ENCODE data around the gene FNBP1. TPM values are rescaled to one million over a fixed set of nuclear protein-coding genes. Genes with fewer than 3 reads are reported as not detected.

The FNBP1 gene
- total and polyA plus RNA-seq, 10 of the 15 experiments (the other 5 are each of a cell fraction or from before 2014, with no cell fraction given), result 64.5 to 353 (median 179) TPM

DNA sequence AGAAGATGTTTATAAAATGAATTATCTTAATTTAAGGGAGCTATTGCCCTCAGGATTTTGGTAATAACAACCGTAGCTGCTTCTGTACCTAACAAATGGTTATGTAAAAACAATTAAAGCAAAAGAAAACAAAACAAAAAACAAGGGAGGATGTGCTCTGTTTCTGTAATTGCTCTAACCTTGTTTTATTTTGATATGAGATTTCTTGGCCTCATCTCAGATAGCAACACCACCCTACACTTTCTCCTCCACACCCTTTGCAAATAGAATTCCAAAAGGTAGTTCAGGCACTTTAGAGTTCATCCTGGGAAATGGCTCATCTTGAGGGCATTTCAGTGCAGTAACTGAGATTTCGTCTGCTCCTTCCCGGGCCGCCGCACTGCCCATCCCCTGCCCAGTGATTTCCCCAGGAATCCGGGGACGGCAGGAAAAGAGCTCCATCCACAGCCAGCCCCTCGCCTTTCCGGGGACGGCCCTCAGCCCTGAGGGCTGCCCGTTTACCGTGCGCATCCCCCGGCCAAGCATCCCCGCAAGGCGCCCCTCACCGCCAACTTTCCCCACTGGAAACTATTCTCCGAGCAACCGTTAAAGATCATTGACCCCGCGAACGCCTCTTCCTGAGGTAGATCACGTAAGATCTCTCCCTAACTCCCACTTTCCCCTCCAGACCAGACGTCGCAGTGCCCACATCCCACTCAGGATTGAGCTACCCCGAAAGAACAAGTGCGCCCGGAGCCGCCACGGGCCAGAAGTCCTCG, 1.2 kb downstream of the FNBP1 start:
- Histone ChIP-seq H3K9me3 (replicated peaks; ENCODE audit: control insufficient read depth, insufficient read depth, low read length) (no peaks in the 10 kb centered on the region), H3K9ac (ENCODE audit: control insufficient read depth, insufficient read depth, low read length) (peak overlapping the region; percentile 100), H3K4me2 (ENCODE audit: control insufficient read depth, insufficient read depth) (0 out of 2 replicates have a peak overlapping the region, but pooled peaks have one; percentile 17), H3K4me3 (peak overlapping the region; percentile 95), H3K79me2 (ENCODE audit: control insufficient read depth, insufficient read depth, low read length) (peaks cover 92% of the 10 kb centered on the region), H2AFZ (ENCODE audit: control insufficient read depth, low read depth, low read length) (no peak overlapping the region), H3K36me3 (ENCODE audit: control insufficient read depth in 2 of 2, insufficient read depth in 2 of 2, low read length in 1 of 2) (no peaks in the 10 kb centered on the region), H3K27me3 (replicated peaks in 1 of 2; ENCODE audit: control insufficient read depth in 2 of 2, insufficient read depth in 2 of 2, low read length in 1 of 2) (no peaks in the 10 kb centered on the region), H3K27ac (ENCODE audit: control insufficient read depth, insufficient read depth) (peak overlapping the region; percentile 83), H4K20me1 (ENCODE audit: control insufficient read depth, insufficient read depth) (no peaks in the 10 kb centered on the region), H3K4me1 (ENCODE audit: control insufficient read depth, insufficient read depth, low read length) (peaks cover 24% of the 10 kb centered on the region)
- ATAC-seq (no peak), FAIRE-seq (no peak), DNase-seq (ENCODE audit: low read depth, low spot score) (no peak)
- TSS peak; percentile 44 for BruUV-seq (replicated peaks)
- SMC1A ChIA-PET (ENCODE audit: uncharacterized antibody, unreplicated experiment), result interaction anchor here (0.6 to 28.7 kb wide), 12 partner anchors 10 to 155 kb away, joined by 3 to 763 read pairs (median 4); no protein-coding TSS in a partner anchor
- intact Hi-C loops (cut with micrococcal nuclease; ENCODE audit: unreplicated experiment), result no loop called here
- in situ Hi-C loops (cut with MboI), result loop anchor here (5.0 to 25.0 kb wide), 2 partner anchors 155 to 1670 kb away; no protein-coding TSS in a partner anchor
- POLR2A ChIA-PET, result interaction anchor here (1.2 to 12.8 kb wide), 7 partner anchors 9 to 155 kb away, joined by 3 to 247 read pairs (median 5); no protein-coding TSS in a partner anchor
- under 1% methylated on average over 31 of the region's 31 CpGs for WGBS (ENCODE audit: insufficient coverage, insufficient replicate concordance, low lambda C conversion rate, missing lambda C conversion rate)
- RAD21 ChIA-PET (ENCODE audit: unreplicated experiment), result interaction anchor here (0.8 to 13.2 kb wide), 9 partner anchors 16 to 155 kb away, joined by 3 to 254 read pairs (median 23); no protein-coding TSS in a partner anchor
- CTCF ChIA-PET, result interaction anchor here (0.9 to 1.9 kb wide), 3 partner anchors 10 to 156 kb away, joined by 3 to 7 read pairs (median 4); no protein-coding TSS in a partner anchor
- TF ChIP-seq ZNF274 (IDR thresholded peaks at IDR 0.05; ENCODE audit: insufficient read depth, insufficient read length) (no peak), EED (IDR thresholded peaks at IDR 0.05; ENCODE audit: low read depth) (0 out of 2 replicates have a peak, but pooled peaks have one; percentile 21), POLR2AphosphoS2 (IDR thresholded peaks at IDR 0.05; ENCODE audit: low read depth, low read length) (0 out of 2 replicates have a peak, but pooled peaks have one; percentile 20), IKZF2 (IDR thresholded peaks at IDR 0.05) (no peak), SMAD1 (IDR thresholded peaks at IDR 0.05; ENCODE audit: low read depth, partially characterized antibody) (no peak), NFYA (IDR thresholded peaks at IDR 0.05; ENCODE audit: borderline replicate concordance, low read depth, low read length) (no peak), NBN (IDR thresholded peaks at IDR 0.05) (peak; percentile 29; the same call in 1 of the 2 replicates), ZNF622 (IDR thresholded peaks at IDR 0.05) (no peak), POLR2A (IDR thresholded peaks at IDR 0.05; ENCODE audit: low read depth, low read length) (peak; percentile 35; the same call in 1 of the 2 replicates), POLR2AphosphoS5 (IDR thresholded peaks at IDR 0.05; ENCODE audit: low read length) (peak; percentile 74), CBX3 (IDR thresholded peaks at IDR 0.05; ENCODE audit: borderline replicate concordance, low read depth) (no peak), KDM1A (IDR thresholded peaks at IDR 0.05; ENCODE audit: borderline replicate concordance) (no peak), HDAC6 (IDR thresholded peaks at IDR 0.05; ENCODE audit: unreplicated experiment) (peak; percentile 54)
- TF ChIP-seq, protein P1, sequence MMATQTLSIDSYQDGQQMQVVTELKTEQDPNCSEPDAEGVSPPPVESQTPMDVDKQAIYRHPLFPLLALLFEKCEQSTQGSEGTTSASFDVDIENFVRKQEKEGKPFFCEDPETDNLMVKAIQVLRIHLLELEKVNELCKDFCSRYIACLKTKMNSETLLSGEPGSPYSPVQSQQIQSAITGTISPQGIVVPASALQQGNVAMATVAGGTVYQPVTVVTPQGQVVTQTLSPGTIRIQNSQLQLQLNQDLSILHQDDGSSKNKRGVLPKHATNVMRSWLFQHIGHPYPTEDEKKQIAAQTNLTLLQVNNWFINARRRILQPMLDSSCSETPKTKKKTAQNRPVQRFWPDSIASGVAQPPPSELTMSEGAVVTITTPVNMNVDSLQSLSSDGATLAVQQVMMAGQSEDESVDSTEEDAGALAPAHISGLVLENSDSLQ (IDR thresholded peaks at IDR 0.05), result no peak
- TF ChIP-seq, protein P2, sequence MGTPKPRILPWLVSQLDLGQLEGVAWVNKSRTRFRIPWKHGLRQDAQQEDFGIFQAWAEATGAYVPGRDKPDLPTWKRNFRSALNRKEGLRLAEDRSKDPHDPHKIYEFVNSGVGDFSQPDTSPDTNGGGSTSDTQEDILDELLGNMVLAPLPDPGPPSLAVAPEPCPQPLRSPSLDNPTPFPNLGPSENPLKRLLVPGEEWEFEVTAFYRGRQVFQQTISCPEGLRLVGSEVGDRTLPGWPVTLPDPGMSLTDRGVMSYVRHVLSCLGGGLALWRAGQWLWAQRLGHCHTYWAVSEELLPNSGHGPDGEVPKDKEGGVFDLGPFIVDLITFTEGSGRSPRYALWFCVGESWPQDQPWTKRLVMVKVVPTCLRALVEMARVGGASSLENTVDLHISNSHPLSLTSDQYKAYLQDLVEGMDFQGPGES (IDR thresholded peaks at IDR 0.05), result no peak
- TF ChIP-seq, protein P3, sequence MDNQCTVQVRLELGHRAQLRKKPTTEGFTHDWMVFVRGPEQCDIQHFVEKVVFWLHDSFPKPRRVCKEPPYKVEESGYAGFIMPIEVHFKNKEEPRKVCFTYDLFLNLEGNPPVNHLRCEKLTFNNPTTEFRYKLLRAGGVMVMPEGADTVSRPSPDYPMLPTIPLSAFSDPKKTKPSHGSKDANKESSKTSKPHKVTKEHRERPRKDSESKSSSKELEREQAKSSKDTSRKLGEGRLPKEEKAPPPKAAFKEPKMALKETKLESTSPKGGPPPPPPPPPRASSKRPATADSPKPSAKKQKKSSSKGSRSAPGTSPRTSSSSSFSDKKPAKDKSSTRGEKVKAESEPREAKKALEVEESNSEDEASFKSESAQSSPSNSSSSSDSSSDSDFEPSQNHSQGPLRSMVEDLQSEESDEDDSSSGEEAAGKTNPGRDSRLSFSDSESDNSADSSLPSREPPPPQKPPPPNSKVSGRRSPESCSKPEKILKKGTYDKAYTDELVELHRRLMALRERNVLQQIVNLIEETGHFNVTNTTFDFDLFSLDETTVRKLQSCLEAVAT (IDR thresholded peaks at IDR 0.05), result peak; percentile 99
- TF ChIP-seq, protein P4, sequence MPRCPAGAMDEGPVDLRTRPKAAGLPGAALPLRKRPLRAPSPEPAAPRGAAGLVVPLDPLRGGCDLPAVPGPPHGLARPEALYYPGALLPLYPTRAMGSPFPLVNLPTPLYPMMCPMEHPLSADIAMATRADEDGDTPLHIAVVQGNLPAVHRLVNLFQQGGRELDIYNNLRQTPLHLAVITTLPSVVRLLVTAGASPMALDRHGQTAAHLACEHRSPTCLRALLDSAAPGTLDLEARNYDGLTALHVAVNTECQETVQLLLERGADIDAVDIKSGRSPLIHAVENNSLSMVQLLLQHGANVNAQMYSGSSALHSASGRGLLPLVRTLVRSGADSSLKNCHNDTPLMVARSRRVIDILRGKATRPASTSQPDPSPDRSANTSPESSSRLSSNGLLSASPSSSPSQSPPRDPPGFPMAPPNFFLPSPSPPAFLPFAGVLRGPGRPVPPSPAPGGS (IDR thresholded peaks at IDR 0.05; ENCODE audit: borderline replicate concordance, insufficient read depth, low read depth, low read length, poor library complexity, severe bottlenecking), result no peak
